Psoas muscle (tissue), 8 donors: ENCODE measurements around the gene MYL3. TPM values are rescaled to one million over a fixed set of nuclear protein-coding genes. Genes with fewer than 3 reads are reported as not detected.

ENCODE experiments used
- ATAC-seq, 4 donors: fragments of 200-7000 bp; cut with Tn5 transposase; one replicate each; pipeline ENCODE4 v1.9.1; 2020; ENCODE audit warnings: moderate library complexity in 3 of 4, mild to moderate bottlenecking in 2 of 4
- DNase-seq, 2 donors: peaks; one replicate each; pipeline ENCODE4 v3.0.0-alpha.2; 2020
- H3K27ac ChIP-seq: fragments of 200-600 bp; one replicate; pipeline ENCODE4 v1.8.0; 2022
- H3K27me3 ChIP-seq, 3 donors: fragments of 200-600 bp in 1 of 3; one replicate each; pipeline versions ENCODE4 v1.6.1 to v1.8.0; 2013 to 2022; ENCODE audit warnings: low read length in 2 of 3, mild to moderate bottlenecking in 2 of 3, moderate library complexity in 1 of 3; ENCODE audit not compliant: insufficient read depth in 3 of 3
- H3K36me3 ChIP-seq, 2 donors: fragments of 200-600 bp in 1 of 2; one replicate each; pipeline versions ENCODE4 v1.6.1 to v1.8.0; 2013 to 2022; ENCODE audit warnings: low read depth in 1 of 2, mild to moderate bottlenecking in 1 of 2, moderate library complexity in 1 of 2; ENCODE audit not compliant: insufficient read depth in 1 of 2
- H3K4me1 ChIP-seq: fragments of 200-600 bp; one replicate; pipeline ENCODE4 v1.8.0; 2022
- H3K4me3 ChIP-seq: fragments of 200-600 bp; one replicate; pipeline ENCODE4 v1.8.0; 2022; ENCODE audit warnings: mild to moderate bottlenecking
- H3K9me3 ChIP-seq: fragments of 200-600 bp; one replicate; pipeline ENCODE4 v1.8.0; 2022
- CTCF ChIP-seq: fragments of 200-600 bp; IDR thresholded peaks from one replicate; pipeline ENCODE4 v1.8.0; 2022; ENCODE audit warnings: antibody characterized with exemption
- WGBS, 3 donors: extraction: QIAGEN DNeasy Blood & Tissue Kit; methylation state at CpG; one replicate each; pipeline versions ENCODE4 v1.1.6 to v1.1.7; 2013; 5-methylcytosine and 5-hydroxymethylcytosine counted together
- intact Hi-C, 2 donors: fragments of 100-400 bp; cut with DNase I; formaldehyde crosslinking; loops; one replicate each; pipeline versions ENCODE4 v1.11.0 to v1.14.2; 2022
- polyA plus RNA-seq, 3 donors: library from polyadenylated mRNA; stranded (reverse); fragments of 200-250 nt; gene quantifications; one replicate each; pipeline ENCODE4 v1.2.3, GENCODE V29; 2013
- total RNA-seq, 4 donors: library from RNA; stranded (reverse); fragmentation: NEBNext Ultra II Directional in 2 of 4; extraction: Animal tissue kit (Norgen Biotek cat#: 25700) in 2 of 4; gene quantifications; one replicate each; pipeline versions ENCODE4 v1.2.1 to v1.2.4, GENCODE V29; 2021 to 2023
- donor health status: healthy with polysubstance abuse.
- donor health status: DM: no; HTN: no; CAD: no; lungs with moderate emphysema.
- donor health status: Bipolar disorder and iron deficiency.
- donor health status: healthy.
- donor health status: DM: yes; HTN: yes; CAD: no.
- donor health status: DM: no; HTN: no; CAD: no.
- donor health status: DM: no; HTN: no; CAD: no.
- donor health status: DM: yes; HTN: yes; CAD: no.

MYL3 gene
- total and polyA plus RNA-seq, 7 donors: 395 to 3,091 (median 1,482) TPM

DNA sequence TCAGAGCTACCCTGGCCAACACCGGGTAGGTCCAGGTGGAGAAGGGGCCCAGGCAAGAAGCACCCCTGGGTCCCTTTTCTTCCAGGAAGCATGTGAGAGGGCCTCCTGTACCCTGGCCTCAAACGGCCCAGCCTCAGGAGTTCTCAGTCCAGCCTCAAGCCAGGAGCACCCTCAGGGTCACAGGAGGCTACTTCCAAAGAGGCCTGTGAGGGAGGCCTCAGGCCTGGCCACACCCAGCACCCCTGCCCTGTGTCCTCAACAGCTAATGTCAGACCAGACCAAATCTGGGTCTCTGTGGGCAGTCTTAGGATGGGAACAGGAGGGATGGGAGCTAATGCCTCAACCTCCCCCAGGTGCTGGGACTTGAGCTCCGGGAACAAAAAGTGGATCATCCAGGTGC lies 37.8 kb upstream of the MYL3 start:
- no peaks in the 10 kb centered on the region for H3K36me3 ChIP-seq
- intact Hi-C loops: no loop called here
- H3K4me1 ChIP-seq: no peaks in the 10 kb centered on the region
- peak; percentile 6 to 28 for DNase-seq
- no peak overlapping the region for H3K27ac ChIP-seq
- H3K4me3 ChIP-seq: no peak overlapping the region
- no peak for TF ChIP-seq CTCF
- WGBS, 3 donors: 73 to 88% (median 79%) methylated on average over 3 of the region's 3 CpGs
- H3K9me3 ChIP-seq: no peaks in the 10 kb centered on the region
- ATAC-seq: no peak
- H3K27me3 ChIP-seq: peaks cover 0 to 2% (median 0%) of the 10 kb centered on the region in 3 donors

- ATAC-seq: no peak
Observed at GRCh38 chr3:46900356-46900755, 37.1 kb upstream of the MYL3 start.

GRCh38 chr3:46900007-46900292 lies 36.7 kb upstream of the MYL3 start:
- WGBS, 3 donors: 52 to 78% (median 66%) methylated on average over 5 of the region's 5 CpGs
- H3K4me3 ChIP-seq: no peak overlapping the region
- intact Hi-C loops: no loop called here
- no peaks in the 10 kb centered on the region for H3K4me1 ChIP-seq
- ATAC-seq (no peak), DNase-seq (peak; percentile 7 to 37)
- no peak overlapping the region for H3K27ac ChIP-seq
- TF ChIP-seq CTCF: no peak
- peaks cover 0 to 2% (median 0%) of the 10 kb centered on the region in 3 donors for H3K27me3 ChIP-seq
- no peaks in the 10 kb centered on the region for H3K36me3 ChIP-seq
- H3K9me3 ChIP-seq: no peaks in the 10 kb centered on the region

More at GRCh38 chr3:46900356-46900755, 37.1 kb upstream of the MYL3 start:
- intact Hi-C loops: no loop called here
- H3K27me3 ChIP-seq: peaks cover 0 to 2% (median 0%) of the 10 kb centered on the region in 3 donors
- no peaks in the 10 kb centered on the region for H3K9me3 ChIP-seq
- TF ChIP-seq CTCF: no peak
- H3K27ac ChIP-seq: no peak overlapping the region
- WGBS, 3 donors: 88 to 95% (median 89%) methylated on average over 6 of the region's 6 CpGs
- no peak overlapping the region for H3K4me3 ChIP-seq
- no peaks in the 10 kb centered on the region for H3K36me3 ChIP-seq
- DNase-seq: peak in 1 of 2 donors; percentile 35
- H3K4me1 ChIP-seq: no peaks in the 10 kb centered on the region

DNA sequence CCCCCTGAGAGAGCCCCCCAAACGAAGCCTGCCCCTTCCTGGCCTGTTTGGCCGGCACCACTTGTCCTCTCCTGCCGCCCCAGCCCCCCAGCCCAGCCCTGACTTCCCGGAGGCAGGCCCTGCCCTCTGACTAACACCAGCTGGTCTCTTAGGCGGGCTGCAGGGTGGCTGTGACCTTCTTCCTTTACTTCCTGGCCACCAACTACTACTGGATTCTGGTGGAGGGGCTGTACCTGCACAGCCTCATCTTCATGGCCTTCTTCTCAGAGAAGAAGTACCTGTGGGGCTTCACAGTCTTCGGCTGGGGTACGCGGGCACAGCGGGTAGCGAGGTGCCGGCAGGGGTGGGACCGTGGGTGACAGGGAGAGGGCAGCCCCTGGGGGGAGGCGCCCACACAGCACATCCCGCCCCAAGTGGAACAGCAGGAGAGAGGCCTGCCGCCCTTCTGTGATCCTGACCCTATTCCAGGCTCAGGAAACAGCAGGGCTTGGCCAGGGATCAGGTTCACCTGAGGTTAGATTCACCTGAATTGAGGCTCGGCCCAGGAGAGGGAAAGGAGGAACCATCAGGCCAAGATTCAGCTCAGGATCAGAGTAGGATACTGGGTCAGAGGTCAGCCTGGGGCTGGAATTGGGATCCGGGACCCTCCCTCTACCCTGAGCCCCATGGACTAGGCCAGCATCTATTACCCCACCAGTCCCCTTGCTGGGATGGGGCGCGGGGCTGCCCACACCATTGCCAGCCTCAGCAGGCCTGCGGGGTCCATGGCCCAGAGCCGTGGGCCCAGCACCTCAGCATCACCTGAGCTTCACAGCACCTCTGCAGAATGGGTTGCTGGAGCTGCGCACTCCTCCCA lies 36.1 kb upstream of the MYL3 start:
- no peak for ATAC-seq
- no peak overlapping the region for H3K4me3 ChIP-seq

More for the DNA sequence above, 36.1 kb upstream of the MYL3 start:
- 77 to 82% (median 78%) methylated on average over 21 to 22 of the region's 22 CpGs for WGBS, 3 donors
- peak; percentile 27 to 55 for DNase-seq
- intact Hi-C loops: loop anchor here in 1 of 2 donors (5.0 kb wide), 1 partner anchor 192 kb away; no protein-coding TSS in a partner anchor
- Histone ChIP-seq H3K27me3 (peaks cover 0 to 2% (median 0%) of the 10 kb centered on the region in 3 donors), H3K4me1 (no peaks in the 10 kb centered on the region), H3K27ac (no peak overlapping the region), H3K36me3 (no peaks in the 10 kb centered on the region), H3K9me3 (no peaks in the 10 kb centered on the region)
- no peak for TF ChIP-seq CTCF
